ENCODE measurements around the gene NUDT8. TPM values are rescaled to one million over a fixed set of nuclear protein-coding genes. Genes with fewer than 3 reads are reported as not detected.

The NUDT8 gene
- total and polyA plus RNA-seq, 2 experiments from 2014 or later: 13.6 to 28.7 TPM

- no peak for DNase-seq (ENCODE audit: low spot score)
- 96% methylated on average over 5 of the region's 11 CpGs for WGBS (ENCODE audit: low lambda C conversion rate, missing lambda C conversion rate)
- no peak overlapping the region for H2AFZ ChIP-seq
Observed at GRCh38 chr11:67666303-67666645, 36.5 kb upstream of the NUDT8 start.

GRCh38 chr11:67665541-67666302 lies 36.0 kb upstream of the NUDT8 start:
- H2AFZ ChIP-seq: no peak overlapping the region
- H3K79me2 ChIP-seq: no peaks in the 10 kb centered on the region
- H3K4me1 ChIP-seq (ENCODE audit: insufficient read depth): no peaks in the 10 kb centered on the region
- TF ChIP-seq CTCF (IDR thresholded peaks at IDR 0.05; ENCODE audit: poor library complexity): peak; percentile 38
- TF ChIP-seq EZH2 (IDR thresholded peaks at IDR 0.05; ENCODE audit: borderline replicate concordance): no peak
- H3K27me3 ChIP-seq: no peaks in the 10 kb centered on the region
- no peaks in the 10 kb centered on the region for H4K20me1 ChIP-seq (ENCODE audit: insufficient read depth, poor library complexity, severe bottlenecking)
- DNase-seq (ENCODE audit: low spot score): peak; percentile 50
- H3K36me3 ChIP-seq (replicated peaks; ENCODE audit: insufficient read depth, low read depth): no peaks in the 10 kb centered on the region
- 83% methylated on average over 23 of the region's 24 CpGs for WGBS (ENCODE audit: low lambda C conversion rate, missing lambda C conversion rate)
- H3K4me3 ChIP-seq: no peak overlapping the region
- no peaks in the 10 kb centered on the region for H3K9me2 ChIP-seq (replicated peaks; ENCODE audit: insufficient read depth)
- no peak overlapping the region for H3K27ac ChIP-seq
- no peak overlapping the region for H3K4me2 ChIP-seq
- no peaks in the 10 kb centered on the region for H3K9me3 ChIP-seq (ENCODE audit: low read depth)

More at GRCh38 chr11:67666303-67666645, 36.5 kb upstream of the NUDT8 start:
- no peaks in the 10 kb centered on the region for H3K79me2 ChIP-seq
- no peak overlapping the region for H3K4me3 ChIP-seq
- no peak overlapping the region for H3K27ac ChIP-seq
- no peak for TF ChIP-seq CTCF (IDR thresholded peaks at IDR 0.05; ENCODE audit: poor library complexity)
- no peak for TF ChIP-seq EZH2 (IDR thresholded peaks at IDR 0.05; ENCODE audit: borderline replicate concordance)
- TF ChIP-seq EZH2phosphoT487 (IDR thresholded peaks at IDR 0.05; ENCODE audit: low read depth, severe bottlenecking, unreplicated experiment): no peak
- H3K4me2 ChIP-seq: no peak overlapping the region
- no peaks in the 10 kb centered on the region for H3K4me1 ChIP-seq (ENCODE audit: insufficient read depth)
- H3K9me2 ChIP-seq (replicated peaks; ENCODE audit: insufficient read depth): no peaks in the 10 kb centered on the region
- no peaks in the 10 kb centered on the region for H3K9me3 ChIP-seq (ENCODE audit: low read depth)
- no peaks in the 10 kb centered on the region for H3K27me3 ChIP-seq
- no peaks in the 10 kb centered on the region for H3K36me3 ChIP-seq (replicated peaks; ENCODE audit: insufficient read depth, low read depth)
- H4K20me1 ChIP-seq (ENCODE audit: insufficient read depth, poor library complexity, severe bottlenecking): no peaks in the 10 kb centered on the region

GRCh38 chr11:67664696-67665540 lies 35.2 kb upstream of the NUDT8 start:
- DNase-seq (ENCODE audit: low spot score): no peak
- TF ChIP-seq CTCF (IDR thresholded peaks at IDR 0.05; ENCODE audit: poor library complexity) (no peak), EZH2phosphoT487 (IDR thresholded peaks at IDR 0.05; ENCODE audit: low read depth, severe bottlenecking, unreplicated experiment) (no peak), EZH2 (IDR thresholded peaks at IDR 0.05; ENCODE audit: borderline replicate concordance) (no peak)
- Histone ChIP-seq H3K36me3 (replicated peaks; ENCODE audit: insufficient read depth, low read depth) (no peaks in the 10 kb centered on the region), H3K27me3 (no peaks in the 10 kb centered on the region), H3K9me3 (ENCODE audit: low read depth) (no peaks in the 10 kb centered on the region), H2AFZ (no peak overlapping the region), H3K4me2 (no peak overlapping the region), H3K9me2 (replicated peaks; ENCODE audit: insufficient read depth) (no peaks in the 10 kb centered on the region), H3K4me3 (no peak overlapping the region), H4K20me1 (ENCODE audit: insufficient read depth, poor library complexity, severe bottlenecking) (no peaks in the 10 kb centered on the region), H3K79me2 (no peaks in the 10 kb centered on the region), H3K27ac (no peak overlapping the region), H3K4me1 (ENCODE audit: insufficient read depth) (no peaks in the 10 kb centered on the region)
- WGBS (ENCODE audit: low lambda C conversion rate, missing lambda C conversion rate): 91% methylated on average over 25 of the region's 33 CpGs

All from hepatocyte (in vitro differentiated cells).